AML-193 (cell line): Measurements from ENCODE around the gene FHL5.
"Not testable (repeated sequence)": the region's sequence is repeated elsewhere in the genome, so short reads cannot be mapped to it uniquely, and the experiment has no call there.

Source experiments
- DNase-seq, 2 experiments: peaks; one replicate each; lab custom pipeline; 2025; lab: John Stamatoyannopoulos, UW

FHL5 gene

GRCh38 chr6:96562886-96563285 lies at the start of gene FHL5:
Gene FHL5 (plus strand): TSS chr6:96563128. CDS start chr6:96603614, 40,486 bp downstream.
- no peak for DNase-seq

- DNase-seq = no peak
Measured at GRCh38 chr6:96520171-96521115, 42.5 kb upstream of the FHL5 start.

- no peak for DNase-seq
Measured at GRCh38 chr6:96521306-96521643, 41.7 kb upstream of the FHL5 start.

GRCh38 chr6:96521644-96522464 lies 41.1 kb upstream of the FHL5 start, which contains the start of gene UFL1:
Gene UFL1 (plus strand): TSS chr6:96521806. CDS start chr6:96521874, 68 bp downstream.
- DNase-seq = peak; percentile 97 to 98

- DNase-seq = no peak
Measured at GRCh38 chr6:96522465-96523009, 40.4 kb upstream of the FHL5 start.

GRCh38 chr6:96528193-96528592 lies 34.7 kb upstream of the FHL5 start:
- no peak for DNase-seq

GRCh38 chr6:96532399-96532798 lies 30.5 kb upstream of the FHL5 start:
- DNase-seq = no peak

GRCh38 chr6:96537726-96538125 lies 25.2 kb upstream of the FHL5 start:
- DNase-seq = no peak

- DNase-seq = peak; percentile 13 to 18
Measured at GRCh38 chr6:96542702-96543101, 20.2 kb upstream of the FHL5 start.

- no peak for DNase-seq
Measured at GRCh38 chr6:96545882-96546281, 17.0 kb upstream of the FHL5 start.

GRCh38 chr6:96547654-96548053 lies 15.3 kb upstream of the FHL5 start:
- DNase-seq = no peak

GRCh38 chr6:96554558-96554957 lies 8.4 kb upstream of the FHL5 start:
- DNase-seq = no peak

- not testable (repeated sequence) for DNase-seq
Measured at GRCh38 chr6:96559740-96560139, 3.2 kb upstream of the FHL5 start.

GRCh38 chr6:96563853-96564252 lies 925 bp downstream of the FHL5 start:
- DNase-seq = no peak

GRCh38 chr6:96570053-96570452 lies 7.1 kb downstream of the FHL5 start:
- DNase-seq = no peak

- no peak for DNase-seq
Measured at GRCh38 chr6:96571551-96571950, 8.6 kb downstream of the FHL5 start.

GRCh38 chr6:96575359-96575758 lies 12.4 kb downstream of the FHL5 start:
- no peak for DNase-seq

- no peak for DNase-seq
Measured at GRCh38 chr6:96576221-96576620, 13.3 kb downstream of the FHL5 start.

GRCh38 chr6:96582021-96582420 lies 19.1 kb downstream of the FHL5 start:
- DNase-seq = no peak

- no peak for DNase-seq
Measured at GRCh38 chr6:96582436-96582835, 19.5 kb downstream of the FHL5 start.

- no peak for DNase-seq
Measured at GRCh38 chr6:96604420-96604819, 41.5 kb downstream of the FHL5 start.

- DNase-seq = no peak
Measured at GRCh38 chr6:96608074-96608473, 45.1 kb downstream of the FHL5 start.

GRCh38 chr6:96610019-96610418 lies 47.1 kb downstream of the FHL5 start:
- DNase-seq = no peak
